Mucosa of gallbladder (tissue), 1 donor: ENCODE data around the gene OR8D1. TPM values are rescaled to one million over a fixed set of nuclear protein-coding genes. Genes with fewer than 3 reads are reported as not detected.

Experiments used
- DNase-seq: peaks from one replicate; pipeline ENCODE4 v3.0.0-alpha.2; 2020; ENCODE audit warnings: low spot score
- total RNA-seq: library from RNA; stranded (reverse); gene quantifications from one replicate; pipeline ENCODE4 v1.2.1, GENCODE V29; 2021
- donor health status: DM: no; HTN: no; CAD: no.

Gene OR8D1
- total RNA-seq = not detected

GRCh38 chr11:124313849-124314248 is at the start of gene OR8D1:
OR8D1 (minus strand) TSS chr11:124313949; CDS start chr11:124310766, 3,183 bp downstream.
- DNase-seq = no peak

- no peak for DNase-seq
These were observed 45.8 kb upstream of the OR8D1 start for GRCh38 chr11:124359566-124359965.

- no peak for DNase-seq
These were observed 32.7 kb upstream of the OR8D1 start for GRCh38 chr11:124346311-124346955.

GRCh38 chr11:124344346-124344745 is 30.6 kb upstream of the OR8D1 start:
- no peak for DNase-seq

- no peak for DNase-seq
These were observed 26.3 kb upstream of the OR8D1 start for GRCh38 chr11:124340142-124340447.

- DNase-seq = no peak
These were observed 25.8 kb upstream of the OR8D1 start for GRCh38 chr11:124339396-124340141.

GRCh38 chr11:124331873-124332272 is 18.1 kb upstream of the OR8D1 start:
- DNase-seq = no peak

GRCh38 chr11:124329787-124330478 is 16.2 kb upstream of the OR8D1 start:
- DNase-seq = no peak

- DNase-seq = no peak
These were observed 14.0 kb upstream of the OR8D1 start for GRCh38 chr11:124327775-124328174.

GRCh38 chr11:124322356-124322755 is 8.6 kb upstream of the OR8D1 start:
- no peak for DNase-seq

GRCh38 chr11:124320097-124320496 is 6.3 kb upstream of the OR8D1 start, which contains the start of gene OR8D2:
OR8D2 (minus strand) TSS chr11:124320197; CDS start chr11:124320197, 0 bp downstream.
- no peak for DNase-seq

GRCh38 chr11:124315052-124315451 is 1.3 kb upstream of the OR8D1 start:
- no peak for DNase-seq

GRCh38 chr11:124313131-124313530 is 618 bp downstream of the OR8D1 start:
- no peak for DNase-seq

GRCh38 chr11:124311670-124312069 is 2.1 kb downstream of the OR8D1 start:
- no peak for DNase-seq

- no peak for DNase-seq
These were observed 2.5 kb downstream of the OR8D1 start for GRCh38 chr11:124311269-124311668.

GRCh38 chr11:124310721-124311120 is 3.0 kb downstream of the OR8D1 start:
- DNase-seq = no peak

- no peak for DNase-seq
These were observed 6.7 kb downstream of the OR8D1 start for GRCh38 chr11:124307093-124307492.

- no peak for DNase-seq
These were observed 11.2 kb downstream of the OR8D1 start for GRCh38 chr11:124302347-124303125.

GRCh38 chr11:124301548-124301947 is 12.2 kb downstream of the OR8D1 start:
- no peak for DNase-seq

GRCh38 chr11:124297921-124298320 is 15.8 kb downstream of the OR8D1 start:
- no peak for DNase-seq

GRCh38 chr11:124296016-124296415 is 17.7 kb downstream of the OR8D1 start:
- DNase-seq = no peak

- no peak for DNase-seq
These were observed 19.1 kb downstream of the OR8D1 start for GRCh38 chr11:124294687-124295086.
